ENCODE measurements around the gene ANP32E.
"Not testable (repeated sequence)": the region's sequence is repeated elsewhere in the genome, so short reads cannot be mapped to it uniquely, and the experiment has no call there.

Gene ANP32E

GRCh38 chr1:150215855-150216254 lies 20.1 kb downstream of the ANP32E start:
- not testable (repeated sequence) for ATAC-seq

GRCh38 chr1:150214099-150214756 lies 21.7 kb downstream of the ANP32E start:
- ATAC-seq, result peak; percentile 36

- ATAC-seq, result peak; percentile 100
These were observed 22.5 kb downstream of the ANP32E start for GRCh38 chr1:150213170-150214098.

GRCh38 chr1:150212070-150212469 lies 23.8 kb downstream of the ANP32E start:
- ATAC-seq, result no peak
- TF ChIP-seq ESRRG (CRISPR knock-in tag; IDR thresholded peaks at IDR 0.05) (no peak), GLIS3 (CRISPR knock-in tag; IDR thresholded peaks at IDR 0.05) (no peak), ZC3H10 (CRISPR knock-in tag; IDR thresholded peaks at IDR 0.05) (no peak), RARB (CRISPR knock-in tag; IDR thresholded peaks at IDR 0.05) (no peak), SNAI2 (CRISPR knock-in tag; IDR thresholded peaks at IDR 0.05) (no peak), CSRNP3 (CRISPR knock-in tag; IDR thresholded peaks at IDR 0.05) (no peak), TCF4 (CRISPR knock-in tag; IDR thresholded peaks at IDR 0.05; ENCODE audit: borderline replicate concordance) (no peak), PPARA (CRISPR knock-in tag; IDR thresholded peaks at IDR 0.05; ENCODE audit: borderline replicate concordance) (no peak), ZFP30 (CRISPR knock-in tag; IDR thresholded peaks at IDR 0.05) (no peak), ZFP3 (CRISPR knock-in tag; IDR thresholded peaks at IDR 0.05) (no peak), ZNF565 (CRISPR knock-in tag; conservative IDR thresholded peaks at IDR 0.05; ENCODE audit: low read depth) (no peak), ZNF70 (CRISPR knock-in tag; IDR thresholded peaks at IDR 0.05) (no peak), OSR1 (CRISPR knock-in tag; IDR thresholded peaks at IDR 0.05) (no peak), ARNTL (CRISPR knock-in tag; IDR thresholded peaks at IDR 0.05; ENCODE audit: borderline replicate concordance, low read depth) (no peak), BACH2 (CRISPR knock-in tag; IDR thresholded peaks at IDR 0.05; ENCODE audit: borderline replicate concordance) (no peak), ISL1 (CRISPR knock-in tag; IDR thresholded peaks at IDR 0.05) (no peak), PATZ1 (CRISPR knock-in tag; IDR thresholded peaks at IDR 0.05; ENCODE audit: borderline replicate concordance) (no peak)
- TF ChIP-seq, protein P1, sequence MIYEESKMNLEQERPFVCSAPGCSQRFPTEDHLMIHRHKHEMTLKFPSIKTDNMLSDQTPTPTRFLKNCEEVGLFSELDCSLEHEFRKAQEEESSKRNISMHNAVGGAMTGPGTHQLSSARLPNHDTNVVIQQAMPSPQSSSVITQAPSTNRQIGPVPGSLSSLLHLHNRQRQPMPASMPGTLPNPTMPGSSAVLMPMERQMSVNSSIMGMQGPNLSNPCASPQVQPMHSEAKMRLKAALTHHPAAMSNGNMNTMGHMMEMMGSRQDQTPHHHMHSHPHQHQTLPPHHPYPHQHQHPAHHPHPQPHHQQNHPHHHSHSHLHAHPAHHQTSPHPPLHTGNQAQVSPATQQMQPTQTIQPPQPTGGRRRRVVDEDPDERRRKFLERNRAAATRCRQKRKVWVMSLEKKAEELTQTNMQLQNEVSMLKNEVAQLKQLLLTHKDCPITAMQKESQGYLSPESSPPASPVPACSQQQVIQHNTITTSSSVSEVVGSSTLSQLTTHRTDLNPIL (CRISPR knock-in tag; IDR thresholded peaks at IDR 0.05; ENCODE audit: low read depth), result no peak
- TF ChIP-seq, protein P2, sequence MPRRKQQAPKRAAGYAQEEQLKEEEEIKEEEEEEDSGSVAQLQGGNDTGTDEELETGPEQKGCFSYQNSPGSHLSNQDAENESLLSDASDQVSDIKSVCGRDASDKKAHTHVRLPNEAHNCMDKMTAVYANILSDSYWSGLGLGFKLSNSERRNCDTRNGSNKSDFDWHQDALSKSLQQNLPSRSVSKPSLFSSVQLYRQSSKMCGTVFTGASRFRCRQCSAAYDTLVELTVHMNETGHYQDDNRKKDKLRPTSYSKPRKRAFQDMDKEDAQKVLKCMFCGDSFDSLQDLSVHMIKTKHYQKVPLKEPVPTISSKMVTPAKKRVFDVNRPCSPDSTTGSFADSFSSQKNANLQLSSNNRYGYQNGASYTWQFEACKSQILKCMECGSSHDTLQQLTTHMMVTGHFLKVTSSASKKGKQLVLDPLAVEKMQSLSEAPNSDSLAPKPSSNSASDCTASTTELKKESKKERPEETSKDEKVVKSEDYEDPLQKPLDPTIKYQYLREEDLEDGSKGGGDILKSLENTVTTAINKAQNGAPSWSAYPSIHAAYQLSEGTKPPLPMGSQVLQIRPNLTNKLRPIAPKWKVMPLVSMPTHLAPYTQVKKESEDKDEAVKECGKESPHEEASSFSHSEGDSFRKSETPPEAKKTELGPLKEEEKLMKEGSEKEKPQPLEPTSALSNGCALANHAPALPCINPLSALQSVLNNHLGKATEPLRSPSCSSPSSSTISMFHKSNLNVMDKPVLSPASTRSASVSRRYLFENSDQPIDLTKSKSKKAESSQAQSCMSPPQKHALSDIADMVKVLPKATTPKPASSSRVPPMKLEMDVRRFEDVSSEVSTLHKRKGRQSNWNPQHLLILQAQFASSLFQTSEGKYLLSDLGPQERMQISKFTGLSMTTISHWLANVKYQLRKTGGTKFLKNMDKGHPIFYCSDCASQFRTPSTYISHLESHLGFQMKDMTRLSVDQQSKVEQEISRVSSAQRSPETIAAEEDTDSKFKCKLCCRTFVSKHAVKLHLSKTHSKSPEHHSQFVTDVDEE (CRISPR knock-in tag; IDR thresholded peaks at IDR 0.05), result no peak
- TF ChIP-seq, protein P3, sequence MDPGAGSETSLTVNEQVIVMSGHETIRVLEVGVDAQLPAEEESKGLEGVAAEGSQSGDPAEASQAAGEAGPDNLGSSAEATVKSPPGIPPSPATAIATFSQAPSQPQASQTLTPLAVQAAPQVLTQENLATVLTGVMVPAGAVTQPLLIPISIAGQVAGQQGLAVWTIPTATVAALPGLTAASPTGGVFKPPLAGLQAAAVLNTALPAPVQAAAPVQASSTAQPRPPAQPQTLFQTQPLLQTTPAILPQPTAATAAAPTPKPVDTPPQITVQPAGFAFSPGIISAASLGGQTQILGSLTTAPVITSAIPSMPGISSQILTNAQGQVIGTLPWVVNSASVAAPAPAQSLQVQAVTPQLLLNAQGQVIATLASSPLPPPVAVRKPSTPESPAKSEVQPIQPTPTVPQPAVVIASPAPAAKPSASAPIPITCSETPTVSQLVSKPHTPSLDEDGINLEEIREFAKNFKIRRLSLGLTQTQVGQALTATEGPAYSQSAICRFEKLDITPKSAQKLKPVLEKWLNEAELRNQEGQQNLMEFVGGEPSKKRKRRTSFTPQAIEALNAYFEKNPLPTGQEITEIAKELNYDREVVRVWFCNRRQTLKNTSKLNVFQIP (CRISPR knock-in tag; IDR thresholded peaks at IDR 0.05; ENCODE audit: borderline replicate concordance, low read depth), result no peak

More at GRCh38 chr1:150213170-150214098, 22.5 kb downstream of the ANP32E start:
- TF ChIP-seq ZFP30 (CRISPR knock-in tag; IDR thresholded peaks at IDR 0.05) (no peak), PPARA (CRISPR knock-in tag; IDR thresholded peaks at IDR 0.05; ENCODE audit: borderline replicate concordance) (no peak), ZNF70 (CRISPR knock-in tag; IDR thresholded peaks at IDR 0.05) (no peak)
- TF ChIP-seq, protein P1 (CRISPR knock-in tag; IDR thresholded peaks at IDR 0.05; ENCODE audit: low read depth), result no peak

Measured in SK-N-SH treated with all-trans-retinoic acid at 6 μM for 48 hours (cell line).